HL-60 (cell line): ENCODE data around the gene GCGR.

Experiments used
- DNase-seq, 2 experiments: peaks; one replicate each; pipeline ENCODE4 v3.0.0-alpha.2; 2010 to 2020; ENCODE audit warnings: low read depth in 1 of 2, low spot score in 1 of 2
- H3K27ac ChIP-seq: fragments of 250-450 bp; sonication (Bioruptor Pico); replicated peaks from 2 replicates; pipeline ENCODE4 v1.5.1; 2020; ENCODE audit warnings: mild to moderate bottlenecking, moderate library complexity
- H3K27me3 ChIP-seq: fragments of 250-450 bp; sonication (Bioruptor Pico); 2 replicates; pipeline ENCODE4 v1.5.1; 2021; ENCODE audit warnings: mild to moderate bottlenecking, moderate library complexity; ENCODE audit not compliant: insufficient read depth, poor library complexity, severe bottlenecking
- H3K4me3 ChIP-seq: replicated peaks from 2 replicates; pipeline ENCODE4 v1.5.1; 2011; ENCODE audit warnings: mild to moderate bottlenecking, control low read depth, low read length; ENCODE audit not compliant: insufficient read depth
- GABPA ChIP-seq: IDR thresholded peaks from 2 replicates; pipeline ENCODE4 v1.6.1; 2012; ENCODE audit warnings: low read depth
- POLR2AphosphoS5 ChIP-seq: IDR thresholded peaks from 2 replicates; pipeline ENCODE4 v1.6.1; 2012; ENCODE audit warnings: low read depth
- SPI1 ChIP-seq: IDR thresholded peaks from 2 replicates; pipeline ENCODE4 v1.6.1; 2012; ENCODE audit warnings: low read depth, mild to moderate bottlenecking, borderline replicate concordance
- TF ChIP-seq, protein P1 (sequence below): IDR thresholded peaks from one replicate; pipeline ENCODE4 v1.5.1; 2011; ENCODE audit warnings: low read length, control low read depth, inconsistent platforms; ENCODE audit not compliant: insufficient read depth
- TF ChIP-seq, protein P2 (sequence below): IDR thresholded peaks from 2 replicates; pipeline ENCODE4 v1.6.1; 2012; ENCODE audit warnings: low read depth; ENCODE audit not compliant: insufficient replicate concordance

The GCGR gene

GRCh38 chr17:81804559-81805399, 829 bp downstream of the GCGR start:
- DNase-seq = no peak
- TF ChIP-seq POLR2AphosphoS5 = no peak
- TF ChIP-seq, protein P1, sequence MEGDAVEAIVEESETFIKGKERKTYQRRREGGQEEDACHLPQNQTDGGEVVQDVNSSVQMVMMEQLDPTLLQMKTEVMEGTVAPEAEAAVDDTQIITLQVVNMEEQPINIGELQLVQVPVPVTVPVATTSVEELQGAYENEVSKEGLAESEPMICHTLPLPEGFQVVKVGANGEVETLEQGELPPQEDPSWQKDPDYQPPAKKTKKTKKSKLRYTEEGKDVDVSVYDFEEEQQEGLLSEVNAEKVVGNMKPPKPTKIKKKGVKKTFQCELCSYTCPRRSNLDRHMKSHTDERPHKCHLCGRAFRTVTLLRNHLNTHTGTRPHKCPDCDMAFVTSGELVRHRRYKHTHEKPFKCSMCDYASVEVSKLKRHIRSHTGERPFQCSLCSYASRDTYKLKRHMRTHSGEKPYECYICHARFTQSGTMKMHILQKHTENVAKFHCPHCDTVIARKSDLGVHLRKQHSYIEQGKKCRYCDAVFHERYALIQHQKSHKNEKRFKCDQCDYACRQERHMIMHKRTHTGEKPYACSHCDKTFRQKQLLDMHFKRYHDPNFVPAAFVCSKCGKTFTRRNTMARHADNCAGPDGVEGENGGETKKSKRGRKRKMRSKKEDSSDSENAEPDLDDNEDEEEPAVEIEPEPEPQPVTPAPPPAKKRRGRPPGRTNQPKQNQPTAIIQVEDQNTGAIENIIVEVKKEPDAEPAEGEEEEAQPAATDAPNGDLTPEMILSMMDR = no peak
- TF ChIP-seq GABPA = no peak
- TF ChIP-seq, protein P2, sequence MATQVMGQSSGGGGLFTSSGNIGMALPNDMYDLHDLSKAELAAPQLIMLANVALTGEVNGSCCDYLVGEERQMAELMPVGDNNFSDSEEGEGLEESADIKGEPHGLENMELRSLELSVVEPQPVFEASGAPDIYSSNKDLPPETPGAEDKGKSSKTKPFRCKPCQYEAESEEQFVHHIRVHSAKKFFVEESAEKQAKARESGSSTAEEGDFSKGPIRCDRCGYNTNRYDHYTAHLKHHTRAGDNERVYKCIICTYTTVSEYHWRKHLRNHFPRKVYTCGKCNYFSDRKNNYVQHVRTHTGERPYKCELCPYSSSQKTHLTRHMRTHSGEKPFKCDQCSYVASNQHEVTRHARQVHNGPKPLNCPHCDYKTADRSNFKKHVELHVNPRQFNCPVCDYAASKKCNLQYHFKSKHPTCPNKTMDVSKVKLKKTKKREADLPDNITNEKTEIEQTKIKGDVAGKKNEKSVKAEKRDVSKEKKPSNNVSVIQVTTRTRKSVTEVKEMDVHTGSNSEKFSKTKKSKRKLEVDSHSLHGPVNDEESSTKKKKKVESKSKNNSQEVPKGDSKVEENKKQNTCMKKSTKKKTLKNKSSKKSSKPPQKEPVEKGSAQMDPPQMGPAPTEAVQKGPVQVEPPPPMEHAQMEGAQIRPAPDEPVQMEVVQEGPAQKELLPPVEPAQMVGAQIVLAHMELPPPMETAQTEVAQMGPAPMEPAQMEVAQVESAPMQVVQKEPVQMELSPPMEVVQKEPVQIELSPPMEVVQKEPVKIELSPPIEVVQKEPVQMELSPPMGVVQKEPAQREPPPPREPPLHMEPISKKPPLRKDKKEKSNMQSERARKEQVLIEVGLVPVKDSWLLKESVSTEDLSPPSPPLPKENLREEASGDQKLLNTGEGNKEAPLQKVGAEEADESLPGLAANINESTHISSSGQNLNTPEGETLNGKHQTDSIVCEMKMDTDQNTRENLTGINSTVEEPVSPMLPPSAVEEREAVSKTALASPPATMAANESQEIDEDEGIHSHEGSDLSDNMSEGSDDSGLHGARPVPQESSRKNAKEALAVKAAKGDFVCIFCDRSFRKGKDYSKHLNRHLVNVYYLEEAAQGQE = no peak
- TF ChIP-seq SPI1 = no peak
- Histone ChIP-seq H3K4me3 (no peak overlapping the region), H3K27ac (no peak overlapping the region), H3K27me3 (peaks cover 45% of the 10 kb centered on the region)

DNA sequence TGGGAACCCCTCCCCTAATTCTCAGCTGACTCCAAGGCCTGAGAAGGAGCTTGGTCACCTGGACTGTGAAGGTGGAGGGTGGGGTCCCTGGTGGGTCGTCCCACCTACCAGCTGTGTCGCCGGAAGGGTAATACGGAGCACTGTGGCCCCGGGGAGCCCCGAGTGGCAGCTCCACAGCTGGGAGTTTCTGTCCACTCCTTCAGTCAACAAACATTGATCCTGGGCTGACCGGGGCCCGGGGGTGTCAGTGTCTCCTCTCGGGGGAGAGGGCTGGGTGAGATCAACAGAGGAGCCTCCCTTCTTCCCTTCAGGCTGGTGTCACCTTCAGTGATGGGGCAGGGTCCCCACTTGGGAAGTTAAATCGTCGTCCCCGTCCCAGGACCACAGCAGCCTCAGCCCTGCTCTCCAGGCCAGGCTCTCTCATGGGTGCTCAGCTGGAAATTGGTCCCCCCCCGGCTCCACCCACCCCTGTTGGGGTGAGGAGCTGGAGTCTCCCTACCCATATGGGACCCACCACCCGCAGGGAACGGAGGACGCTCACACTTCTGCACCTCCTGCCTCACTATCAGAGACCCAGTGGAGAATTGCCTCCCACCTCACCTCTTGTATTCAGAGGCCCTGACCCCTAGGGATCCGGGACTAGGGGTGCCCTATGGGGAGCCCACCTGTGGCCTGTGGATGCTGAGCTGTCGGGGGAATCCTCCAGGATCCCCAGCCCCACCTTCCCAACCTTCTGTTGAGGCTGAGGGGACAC, 1.9 kb downstream of the GCGR start:
- no peak overlapping the region for H3K4me3 ChIP-seq
- H3K27me3 ChIP-seq = peaks cover 45% of the 10 kb centered on the region
- no peak overlapping the region for H3K27ac ChIP-seq
- TF ChIP-seq, protein P1 = no peak
- TF ChIP-seq SPI1 = no peak
- TF ChIP-seq, protein P2 = no peak
- no peak for DNase-seq

- Histone ChIP-seq H3K27me3 (peaks cover 45% of the 10 kb centered on the region), H3K27ac (no peak overlapping the region), H3K4me3 (no peak overlapping the region)
- DNase-seq = no peak
- TF ChIP-seq, protein P1 = no peak
- no peak for TF ChIP-seq GABPA
- no peak for TF ChIP-seq POLR2AphosphoS5
- no peak for TF ChIP-seq SPI1
- TF ChIP-seq, protein P2 = no peak
Observed at GRCh38 chr17:81806461-81807209, 2.7 kb downstream of the GCGR start.
